ENCODE measurements around the gene ZNF516.

The ZNF516 gene

GRCh38 chr18:76506974-76507764 lies 12.1 kb upstream of the ZNF516 start:
- no peak for DNase-seq (ENCODE audit: low read depth)

- no peak for DNase-seq (ENCODE audit: low read depth)
These were observed 11.4 kb upstream of the ZNF516 start for GRCh38 chr18:76506395-76506794.

GRCh38 chr18:76505614-76506013 lies 10.6 kb upstream of the ZNF516 start:
- no peak for DNase-seq (ENCODE audit: low read depth)

GRCh38 chr18:76504749-76505148 lies 9.7 kb upstream of the ZNF516 start:
- DNase-seq (ENCODE audit: low read depth) = no peak

- DNase-seq (ENCODE audit: low read depth) = no peak
These were observed 8.8 kb upstream of the ZNF516 start for GRCh38 chr18:76503649-76504386.

GRCh38 chr18:76502551-76502950 lies 7.5 kb upstream of the ZNF516 start:
- DNase-seq (ENCODE audit: low read depth) = no peak

GRCh38 chr18:76499637-76500340 lies 4.7 kb upstream of the ZNF516 start:
- DNase-seq (ENCODE audit: low read depth) = no peak

- DNase-seq (ENCODE audit: low read depth) = no peak
These were observed 4.0 kb upstream of the ZNF516 start for GRCh38 chr18:76499021-76499420.

- no peak for DNase-seq (ENCODE audit: low read depth)
These were observed 3.0 kb upstream of the ZNF516 start for GRCh38 chr18:76498064-76498463.

- DNase-seq (ENCODE audit: low read depth) = no peak
These were observed 2.0 kb upstream of the ZNF516 start for GRCh38 chr18:76497021-76497420.

- DNase-seq (ENCODE audit: low read depth) = peak; percentile 18
These were observed 1.3 kb upstream of the ZNF516 start for GRCh38 chr18:76496194-76496890.

GRCh38 chr18:76495435-76496193 lies 572 bp upstream of the ZNF516 start:
- DNase-seq (ENCODE audit: low read depth) = no peak

- DNase-seq (ENCODE audit: low read depth) = no peak
These were observed 624 bp downstream of the ZNF516 start for GRCh38 chr18:76494231-76495005.

GRCh38 chr18:76493213-76494161 lies 1.6 kb downstream of the ZNF516 start:
- DNase-seq (ENCODE audit: low read depth) = no peak

GRCh38 chr18:76492669-76493212 lies 2.3 kb downstream of the ZNF516 start:
- peak; percentile 98 for DNase-seq (ENCODE audit: low read depth)

GRCh38 chr18:76491776-76492668 lies 3.0 kb downstream of the ZNF516 start:
- peak; percentile 27 for DNase-seq (ENCODE audit: low read depth)

GRCh38 chr18:76491473-76491775 lies 3.6 kb downstream of the ZNF516 start:
- peak; percentile 46 for DNase-seq (ENCODE audit: low read depth)

All from activated T-cell treated with anti-CD3 and anti-CD28 coated beads for 48 hours (primary cell).